ENCODE results near the gene CHD6. TPM values are rescaled to one million over a fixed set of nuclear protein-coding genes. Genes with fewer than 3 reads are reported as not detected.

Gene CHD6
- polyA plus RNA-seq, 1 experiment, result 16.4 TPM

GRCh38 chr20:41391587-41392001 is 226.6 kb downstream of the CHD6 start:
- no peak for TF ChIP-seq CTCF (IDR thresholded peaks at IDR 0.05; ENCODE audit: insufficient read depth, low read depth, low read length)
- ChIA-PET POLR2A (no interaction called here), CTCF (interaction anchor here (0.7 kb wide), 1 partner anchor 415 kb away, joined by 5 read pairs; no protein-coding TSS in a partner anchor)
- DNase-seq (ENCODE audit: low read depth), result peak; percentile 65
- Histone ChIP-seq H3K27me3 (ENCODE audit: control insufficient read depth, insufficient read depth, low read length) (no peaks in the 10 kb centered on the region), H3K36me3 (ENCODE audit: control insufficient read depth, insufficient read depth, low read length) (no peaks in the 10 kb centered on the region; the same call in 1 of the 2 replicates), H3K4me3 (ENCODE audit: low read depth, low read length) (no peak overlapping the region)

- POLR2A ChIA-PET, result no interaction called here
- no peak overlapping the region for H3K4me3 ChIP-seq (ENCODE audit: low read depth, low read length)
- CTCF ChIA-PET, result interaction anchor here (0.7 to 1.0 kb wide), 2 partner anchors 50 to 416 kb away, joined by 4 to 5 read pairs; partner anchors contain the start of gene LPIN3
- no peak for DNase-seq (ENCODE audit: low read depth)
- H3K27me3 ChIP-seq (ENCODE audit: control insufficient read depth, insufficient read depth, low read length), result no peaks in the 10 kb centered on the region
- no peak for TF ChIP-seq CTCF (IDR thresholded peaks at IDR 0.05; ENCODE audit: insufficient read depth, low read depth, low read length)
- H3K36me3 ChIP-seq (ENCODE audit: control insufficient read depth, insufficient read depth, low read length), result no peaks in the 10 kb centered on the region; the same call in 1 of the 2 replicates
Measured at GRCh38 chr20:41390889-41391288, 227.3 kb downstream of the CHD6 start.

DNA sequence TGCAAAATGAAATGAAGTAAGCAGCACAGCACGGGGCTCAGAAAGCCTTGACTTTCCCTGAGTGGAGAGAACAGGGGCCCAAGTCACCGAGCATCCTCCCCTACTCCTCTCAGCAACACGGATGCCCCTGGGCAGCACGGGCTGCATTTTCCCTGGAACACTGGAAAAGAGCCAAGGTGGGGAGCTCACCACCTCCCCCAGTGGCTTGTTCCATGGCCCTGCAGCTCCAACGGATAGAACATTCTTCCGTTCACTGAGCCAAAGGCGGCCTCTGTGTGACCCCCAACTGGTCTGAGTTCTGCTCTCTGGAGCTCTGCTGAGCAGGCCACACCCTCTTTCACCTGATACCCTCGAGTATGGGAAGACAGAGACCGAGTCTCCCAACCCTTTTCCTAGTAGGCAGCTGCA is 230.7 kb downstream of the CHD6 start:
- CTCF ChIA-PET, result interaction anchor here (0.6 to 1.4 kb wide), 4 partner anchors 14 to 251 kb away, joined by 3 to 4 read pairs (median 3); no protein-coding TSS in a partner anchor
- H3K4me3 ChIP-seq (ENCODE audit: low read depth, low read length), result no peak overlapping the region
- POLR2A ChIA-PET, result no interaction called here
- no peaks in the 10 kb centered on the region for H3K36me3 ChIP-seq (ENCODE audit: control insufficient read depth, insufficient read depth, low read length)
- no peak for DNase-seq (ENCODE audit: low read depth)
- 0 out of 2 replicates have a peak, but pooled peaks cover 2% of the 10 kb centered on the region for H3K27me3 ChIP-seq (ENCODE audit: control insufficient read depth, insufficient read depth, low read length)
- TF ChIP-seq CTCF (IDR thresholded peaks at IDR 0.05; ENCODE audit: insufficient read depth, low read depth, low read length), result peak; percentile 12; the same call in 1 of the 2 replicates

DNA sequence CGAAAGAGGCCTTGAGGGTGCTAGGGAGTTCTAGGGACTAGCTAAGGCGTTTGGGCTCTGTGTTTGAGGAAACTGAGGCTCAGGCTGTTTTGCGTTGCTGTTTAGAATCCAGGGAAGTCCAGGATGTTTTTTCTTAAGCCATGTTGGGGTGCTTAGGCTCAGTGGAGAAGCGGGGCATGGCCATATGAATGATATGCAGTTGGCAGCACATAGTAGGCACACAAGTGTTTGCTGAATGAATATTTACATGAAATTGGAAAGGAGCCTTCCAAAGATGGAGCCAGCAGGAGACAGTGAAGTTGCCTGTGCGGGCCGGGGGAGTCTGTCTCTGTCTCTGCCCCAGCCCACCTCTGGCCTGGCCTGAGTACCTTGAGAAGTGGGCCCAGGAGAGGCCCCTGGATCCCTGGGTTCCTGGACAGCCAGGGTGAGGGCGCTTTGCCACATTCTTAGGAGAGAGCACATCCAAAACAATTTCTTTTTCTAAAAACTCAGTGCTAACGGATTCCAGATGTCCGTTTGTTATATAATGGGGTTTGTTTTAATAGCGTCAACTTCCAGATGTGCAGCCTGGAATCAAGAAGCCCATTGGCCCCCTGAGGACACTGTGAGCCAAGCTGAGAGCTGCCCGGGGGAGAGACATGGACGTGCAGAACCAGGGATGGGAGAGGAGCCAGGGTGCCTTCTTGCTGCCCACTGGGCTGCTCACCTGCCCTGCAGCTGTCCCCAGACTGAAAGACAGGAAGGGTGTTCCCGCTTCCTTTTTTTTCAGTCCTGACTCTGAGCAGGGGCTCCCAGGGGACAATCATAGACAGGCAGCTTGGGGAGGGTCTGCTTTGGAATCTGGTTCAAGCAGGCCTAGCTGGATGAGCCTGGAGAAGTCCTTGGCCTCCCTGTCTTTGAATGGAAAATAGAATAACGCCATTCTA is 231.4 kb downstream of the CHD6 start:
- TF ChIP-seq CTCF (IDR thresholded peaks at IDR 0.05; ENCODE audit: insufficient read depth, low read depth, low read length), result no peak
- ChIA-PET CTCF (interaction anchor here (0.6 to 1.4 kb wide), 4 partner anchors 13 to 251 kb away, joined by 3 to 4 read pairs (median 3); no protein-coding TSS in a partner anchor), POLR2A (no interaction called here)
- Histone ChIP-seq H3K27me3 (ENCODE audit: control insufficient read depth, insufficient read depth, low read length) (0 out of 2 replicates have a peak, but pooled peaks cover 2% of the 10 kb centered on the region), H3K4me3 (ENCODE audit: low read depth, low read length) (no peak overlapping the region), H3K36me3 (ENCODE audit: control insufficient read depth, insufficient read depth, low read length) (no peaks in the 10 kb centered on the region)
- peak; percentile 69 for DNase-seq (ENCODE audit: low read depth)

DNA sequence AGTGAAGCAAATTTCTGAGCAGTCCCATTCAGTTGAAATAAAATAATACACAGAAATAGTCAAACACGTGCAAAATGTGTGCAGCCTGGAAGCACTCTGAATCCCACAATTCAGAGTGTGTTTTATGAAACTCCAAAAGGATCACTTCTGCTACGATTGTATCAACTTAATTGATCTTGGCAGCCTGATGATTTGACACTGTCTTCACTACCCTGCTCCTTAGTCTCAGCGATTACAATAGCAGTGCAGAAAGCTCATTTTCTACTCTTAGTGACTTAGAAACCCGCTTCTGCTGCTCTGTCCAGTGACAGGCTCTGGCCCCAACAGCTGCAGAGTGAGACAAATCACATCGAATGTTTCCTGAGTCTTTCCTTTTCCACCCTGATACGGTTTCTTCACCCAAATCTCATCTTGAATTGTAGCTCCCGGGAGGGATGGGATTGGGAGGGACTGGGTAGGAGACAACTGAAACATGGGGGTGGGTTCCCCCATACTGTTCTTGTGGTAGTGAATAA is 235.3 kb downstream of the CHD6 start:
- TF ChIP-seq CTCF (IDR thresholded peaks at IDR 0.05; ENCODE audit: insufficient read depth, low read depth, low read length), result no peak
- DNase-seq (ENCODE audit: low read depth), result no peak
- H3K4me3 ChIP-seq (ENCODE audit: low read depth, low read length), result no peak overlapping the region
- CTCF ChIA-PET, result interaction anchor here (0.6 to 1.4 kb wide), 2 partner anchors 28 to 642 kb away, joined by 3 to 4 read pairs; no protein-coding TSS in a partner anchor
- no peaks in the 10 kb centered on the region for H3K36me3 ChIP-seq (ENCODE audit: control insufficient read depth, insufficient read depth, low read length)
- POLR2A ChIA-PET, result no interaction called here
- peaks cover 11% of the 10 kb centered on the region for H3K27me3 ChIP-seq (ENCODE audit: control insufficient read depth, insufficient read depth, low read length)

Measured in BJ (cell line).